ENCODE data around the gene CSNK1A1.

- TF ChIP-seq CTCF (IDR thresholded peaks at IDR 0.05) (no peak), EP300 (IDR thresholded peaks at IDR 0.05) (no peak)
Observed at GRCh38 chr5:149585910-149586309, 34.7 kb upstream of the CSNK1A1 start.
